ENCODE data around the gene CCK.

GRCh38 chr3:42229266-42229941 lies 36.6 kb downstream of the CCK start:
- TF ChIP-seq EZH2phosphoT487 (IDR thresholded peaks at IDR 0.05; ENCODE audit: borderline replicate concordance, low read length) = no peak
- TF ChIP-seq, protein P1, sequence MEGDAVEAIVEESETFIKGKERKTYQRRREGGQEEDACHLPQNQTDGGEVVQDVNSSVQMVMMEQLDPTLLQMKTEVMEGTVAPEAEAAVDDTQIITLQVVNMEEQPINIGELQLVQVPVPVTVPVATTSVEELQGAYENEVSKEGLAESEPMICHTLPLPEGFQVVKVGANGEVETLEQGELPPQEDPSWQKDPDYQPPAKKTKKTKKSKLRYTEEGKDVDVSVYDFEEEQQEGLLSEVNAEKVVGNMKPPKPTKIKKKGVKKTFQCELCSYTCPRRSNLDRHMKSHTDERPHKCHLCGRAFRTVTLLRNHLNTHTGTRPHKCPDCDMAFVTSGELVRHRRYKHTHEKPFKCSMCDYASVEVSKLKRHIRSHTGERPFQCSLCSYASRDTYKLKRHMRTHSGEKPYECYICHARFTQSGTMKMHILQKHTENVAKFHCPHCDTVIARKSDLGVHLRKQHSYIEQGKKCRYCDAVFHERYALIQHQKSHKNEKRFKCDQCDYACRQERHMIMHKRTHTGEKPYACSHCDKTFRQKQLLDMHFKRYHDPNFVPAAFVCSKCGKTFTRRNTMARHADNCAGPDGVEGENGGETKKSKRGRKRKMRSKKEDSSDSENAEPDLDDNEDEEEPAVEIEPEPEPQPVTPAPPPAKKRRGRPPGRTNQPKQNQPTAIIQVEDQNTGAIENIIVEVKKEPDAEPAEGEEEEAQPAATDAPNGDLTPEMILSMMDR (conservative IDR thresholded peaks at IDR 0.05; ENCODE audit: low read depth, low read length) = no peak
